WERI-Rb-1 (cell line): ENCODE measurements around the gene ZMYND11.
"Not testable (repeated sequence)": the region's sequence is repeated elsewhere in the genome, so short reads cannot be mapped to it uniquely, and the experiment has no call there.

Source experiments
- DNase-seq: peaks from one replicate; pipeline ENCODE4 v3.0.0-alpha.2; 2020
- H3K27ac ChIP-seq: fragments of 250-450 bp; sonication (Bioruptor Pico); 2 replicates; pipeline ENCODE4 v1.5.1; 2020; ENCODE audit warnings: mild to moderate bottlenecking, moderate library complexity
- H3K27me3 ChIP-seq: fragments of 250-450 bp; sonication (Bioruptor Pico); 2 replicates; pipeline ENCODE4 v1.5.1; 2021; ENCODE audit warnings: mild to moderate bottlenecking, low read depth, moderate library complexity; ENCODE audit not compliant: insufficient read depth, severe bottlenecking
- H3K36me3 ChIP-seq: fragments of 250-450 bp; sonication (Bioruptor Pico); 2 replicates; pipeline ENCODE4 v1.5.1; 2020; ENCODE audit warnings: mild to moderate bottlenecking, moderate library complexity
- H3K4me3 ChIP-seq: 2 replicates; pipeline ENCODE4 v1.5.1; 2011; ENCODE audit warnings: low read depth, mild to moderate bottlenecking, control low read depth, low read length
- H3K9me3 ChIP-seq: fragments of 250-450 bp; sonication (Bioruptor Pico); 2 replicates; pipeline ENCODE4 v1.5.1; 2021; ENCODE audit warnings: mild to moderate bottlenecking, moderate library complexity; ENCODE audit not compliant: severe bottlenecking
- CTCF ChIP-seq: IDR thresholded peaks from 2 replicates; pipeline ENCODE4 v1.5.1; 2011; ENCODE audit warnings: low read depth, mild to moderate bottlenecking, control low read depth, inconsistent platforms, low read length

The ZMYND11 gene

GRCh38 chr10:247480-247879 is 112.2 kb downstream of the ZMYND11 start:
- DNase-seq: no peak
- TF ChIP-seq CTCF: no peak
- no peak overlapping the region for H3K27ac ChIP-seq
- no peaks in the 10 kb centered on the region for H3K27me3 ChIP-seq
- no peak overlapping the region for H3K4me3 ChIP-seq
- peaks cover 4% of the 10 kb centered on the region; the same call in 1 of the 2 replicates for H3K36me3 ChIP-seq
- H3K9me3 ChIP-seq: no peaks in the 10 kb centered on the region

GRCh38 chr10:248307-248706 is 113.1 kb downstream of the ZMYND11 start:
- Histone ChIP-seq H3K36me3 (peaks cover 4% of the 10 kb centered on the region; the same call in 1 of the 2 replicates), H3K27me3 (no peaks in the 10 kb centered on the region), H3K4me3 (no peak overlapping the region), H3K27ac (no peak overlapping the region), H3K9me3 (no peaks in the 10 kb centered on the region)
- no peak for TF ChIP-seq CTCF
- DNase-seq: no peak

GRCh38 chr10:251982-252582 is 116.8 kb downstream of the ZMYND11 start:
- DNase-seq: no peak
- H3K9me3 ChIP-seq: no peaks in the 10 kb centered on the region
- H3K27ac ChIP-seq: no peak overlapping the region
- H3K36me3 ChIP-seq: peaks cover 4% of the 10 kb centered on the region; the same call in 1 of the 2 replicates
- TF ChIP-seq CTCF: no peak
- no peaks in the 10 kb centered on the region for H3K27me3 ChIP-seq
- no peak overlapping the region for H3K4me3 ChIP-seq

- H3K36me3 ChIP-seq: no peaks in the 10 kb centered on the region
- H3K27me3 ChIP-seq: no peaks in the 10 kb centered on the region
- no peak overlapping the region for H3K27ac ChIP-seq
- TF ChIP-seq CTCF: no peak
- DNase-seq: no peak
- no peak overlapping the region for H3K4me3 ChIP-seq
- H3K9me3 ChIP-seq: no peaks in the 10 kb centered on the region
Observed at GRCh38 chr10:260819-261429, 125.7 kb downstream of the ZMYND11 start.

- DNase-seq, H3K36me3 ChIP-seq, H3K27me3 ChIP-seq, H3K9me3 ChIP-seq, H3K27ac ChIP-seq, H3K4me3 ChIP-seq: not testable (repeated sequence)
Observed at GRCh38 chr10:264160-265073, 129.2 kb downstream of the ZMYND11 start.

- H3K27me3 ChIP-seq, DNase-seq, H3K27ac ChIP-seq, H3K36me3 ChIP-seq, H3K9me3 ChIP-seq, H3K4me3 ChIP-seq: not testable (repeated sequence)
Observed at GRCh38 chr10:265074-265440, 129.8 kb downstream of the ZMYND11 start.

GRCh38 chr10:265816-266588 is 130.7 kb downstream of the ZMYND11 start:
- DNase-seq, H3K27ac ChIP-seq, H3K36me3 ChIP-seq, H3K27me3 ChIP-seq, H3K9me3 ChIP-seq, H3K4me3 ChIP-seq: not testable (repeated sequence)
